OCI-LY7 (cell line): ENCODE results near the gene KCNIP1. TPM values are rescaled to one million over a fixed set of nuclear protein-coding genes. Genes with fewer than 3 reads are reported as not detected.

Experiments
- BruUV-seq: library from RNA; stranded (reverse); fragments of 400-500 nt; replicated peaks from 2 replicates; lab custom pipeline; 2021; lab: Mats Ljungman, UMichigan
- CTCF ChIA-PET: fragments of 300-600 bp; sonication (Branson Sonifier 250); formaldehyde crosslinking; loops from one replicate; lab custom pipeline; 2022; ENCODE audit warnings: antibody characterized with exemption; ENCODE audit not compliant: unreplicated experiment; lab: Charles Lee
- POLR2A ChIA-PET: fragments of 300-600 bp; sonication (Branson Sonifier 250); formaldehyde crosslinking; loops from one replicate; lab custom pipeline; 2022; ENCODE audit warnings: antibody characterized with exemption; lab: Charles Lee
- DNase-seq: peaks from one replicate; pipeline ENCODE4 v3.0.0-alpha.2; 2015; ENCODE audit warnings: low spot score
- H2AFZ ChIP-seq: fragments of 200-600 bp; sonication (generic), shearing (Covaris generic); 2 replicates; pipeline ENCODE4 v1.6.1; 2014; ENCODE audit warnings: mild to moderate bottlenecking, antibody characterized with exemption, low read length, moderate library complexity
- H3K27ac ChIP-seq: fragments of 200-600 bp; sonication (generic); 2 replicates; pipeline ENCODE4 v1.5.1; 2014; ENCODE audit warnings: mixed run types, low read depth, mild to moderate bottlenecking, moderate library complexity, low read length, inconsistent platforms; ENCODE audit not compliant: poor library complexity, severe bottlenecking
- H3K36me3 ChIP-seq: fragments of 200-600 bp; sonication (generic); 2 replicates; pipeline ENCODE4 v1.6.1; 2014; ENCODE audit warnings: mild to moderate bottlenecking, antibody characterized with exemption, low read length, moderate library complexity, mixed read lengths; ENCODE audit not compliant: insufficient read depth
- H3K4me1 ChIP-seq: fragments of 200-600 bp; sonication (generic); 2 replicates; pipeline ENCODE4 v1.5.1; 2014; ENCODE audit warnings: mild to moderate bottlenecking, low read length; ENCODE audit not compliant: insufficient read depth, poor library complexity, severe bottlenecking
- H3K4me2 ChIP-seq: fragments of 200-600 bp; sonication (generic); 2 replicates; pipeline ENCODE4 v1.6.1; 2014; ENCODE audit warnings: mild to moderate bottlenecking, low read length
- H3K4me3 ChIP-seq: fragments of 200-600 bp; sonication (generic); 2 replicates; pipeline ENCODE4 v1.5.1; 2014; ENCODE audit warnings: mild to moderate bottlenecking, low read depth, low read length; ENCODE audit not compliant: poor library complexity, severe bottlenecking
- H3K79me2 ChIP-seq: fragments of 200-600 bp; sonication (generic); 2 replicates; pipeline ENCODE4 v1.6.1; 2016; ENCODE audit warnings: low read depth, mild to moderate bottlenecking, low read length, moderate library complexity, mixed read lengths; ENCODE audit not compliant: insufficient read depth
- H3K9me2 ChIP-seq: fragments of 200-600 bp; sonication (generic); 2 replicates; pipeline ENCODE4 v1.6.1; 2016; ENCODE audit warnings: mild to moderate bottlenecking, low read length, mixed read lengths; ENCODE audit not compliant: insufficient read depth
- H3K9me3 ChIP-seq: fragments of 200-600 bp; sonication (generic); 2 replicates; pipeline ENCODE4 v1.6.1; 2014; ENCODE audit warnings: mild to moderate bottlenecking, mixed run types, low read length, mixed read lengths
- H4K20me1 ChIP-seq: fragments of 200-600 bp; sonication (generic); 2 replicates; pipeline ENCODE4 v1.6.1; 2014; ENCODE audit warnings: mild to moderate bottlenecking, antibody characterized with exemption, low read length, moderate library complexity, mixed read lengths; ENCODE audit not compliant: insufficient read depth
- CTCF ChIP-seq: fragments of 200-600 bp; sonication (generic); conservative IDR thresholded peaks from 2 replicates; pipeline ENCODE4 v1.5.1; 2014; ENCODE audit warnings: mild to moderate bottlenecking, antibody characterized with exemption, low read length, moderate library complexity, mixed read lengths
- EZH2phosphoT487 ChIP-seq: fragments of 200-600 bp; sonication (generic); IDR thresholded peaks from 2 replicates; pipeline ENCODE4 v1.6.1; 2018; ENCODE audit warnings: low read depth, borderline replicate concordance, mild to moderate bottlenecking, mixed run types, antibody characterized with exemption, low read length, moderate library complexity, mixed read lengths
- intact Hi-C: fragments of 100-400 bp; cut with micrococcal nuclease; formaldehyde crosslinking; loops from one replicate; pipeline ENCODE4 v1.10.0; 2022; ENCODE audit not compliant: unreplicated experiment
- total RNA-seq, 2 experiments: library from RNA; depleted of rRNA in 1 of 2; stranded (reverse); fragments of >200 nt in 1 of 2; shearing (Covaris generic) in 1 of 2; gene quantifications; 2 replicates each; pipeline ENCODE4 v1.2.3, GENCODE V29; 2014 to 2022

Gene KCNIP1
- total RNA-seq, 2 experiments from 2014 or later, result not detected

GRCh38 chr5:170464280-170465127 is 39.3 kb upstream of the KCNIP1 start:
- intact Hi-C loops, result no loop called here

GRCh38 chr5:170466553-170466952 is 37.3 kb upstream of the KCNIP1 start:
- intact Hi-C loops, result no loop called here
- Histone ChIP-seq H3K27ac (no peak overlapping the region), H2AFZ (no peak overlapping the region), H4K20me1 (no peaks in the 10 kb centered on the region), H3K9me3 (no peaks in the 10 kb centered on the region), H3K79me2 (no peaks in the 10 kb centered on the region), H3K4me2 (no peak overlapping the region), H3K4me3 (no peak overlapping the region), H3K4me1 (no peaks in the 10 kb centered on the region), H3K9me2 (no peaks in the 10 kb centered on the region), H3K36me3 (no peaks in the 10 kb centered on the region)
- no peak for TF ChIP-seq CTCF
- no peak for TF ChIP-seq EZH2phosphoT487
- CTCF ChIA-PET, result no interaction called here
- no TSS peak for BruUV-seq
- POLR2A ChIA-PET, result no interaction called here
- no peak for DNase-seq

More at GRCh38 chr5:170464280-170465127, 39.3 kb upstream of the KCNIP1 start:
- Histone ChIP-seq H2AFZ (no peak overlapping the region), H3K4me1 (no peaks in the 10 kb centered on the region), H3K4me3 (no peak overlapping the region), H3K36me3 (no peaks in the 10 kb centered on the region), H3K27ac (no peak overlapping the region), H3K9me3 (no peaks in the 10 kb centered on the region), H3K9me2 (no peaks in the 10 kb centered on the region), H4K20me1 (no peaks in the 10 kb centered on the region), H3K79me2 (no peaks in the 10 kb centered on the region), H3K4me2 (no peak overlapping the region)
- ChIA-PET CTCF (no interaction called here), POLR2A (interaction anchor here (0.9 kb wide), 1 partner anchor 1708 kb away, joined by 4 read pairs; no protein-coding TSS in a partner anchor)
- DNase-seq, result no peak
- no peak for TF ChIP-seq EZH2phosphoT487
- TF ChIP-seq CTCF, result no peak
- BruUV-seq, result no TSS peak
